H54 (cell line): Measurements from ENCODE around the gene MBLAC2.

Source experiments
- DNase-seq: peaks from one replicate; pipeline ENCODE4 v3.0.0; 2011; ENCODE audit warnings: low spot score, mixed read lengths; ENCODE audit not compliant: insufficient read length
- FAIRE-seq: peaks from 3 replicates; lab custom pipeline; 2011; peaks lifted over from hg19 to GRCh38; lab: Jason Lieb, UNC
- POLR2A ChIP-seq: IDR thresholded peaks from 2 replicates; pipeline ENCODE4 v1.6.1; 2011; ENCODE audit warnings: low read depth, mild to moderate bottlenecking, low read length

Gene MBLAC2

GRCh38 chr5:90477621-90478215, 3.1 kb upstream of the MBLAC2 start:
- FAIRE-seq (no peak), DNase-seq (no peak)
- TF ChIP-seq POLR2A: no peak

- TF ChIP-seq POLR2A: no peak
- DNase-seq (no peak), FAIRE-seq (no peak)
These were observed 2.5 kb upstream of the MBLAC2 start for GRCh38 chr5:90477073-90477472.

GRCh38 chr5:90476391-90476790, 1.8 kb upstream of the MBLAC2 start:
- no peak for TF ChIP-seq POLR2A
- FAIRE-seq (no peak), DNase-seq (no peak)

- DNase-seq (no peak), FAIRE-seq (no peak)
- no peak for TF ChIP-seq POLR2A
These were observed 937 bp upstream of the MBLAC2 start for GRCh38 chr5:90475436-90475980.

- DNase-seq: no peak
- FAIRE-seq: no peak
- TF ChIP-seq POLR2A: no peak
These were observed 956 bp downstream of the MBLAC2 start for GRCh38 chr5:90473396-90474234.

GRCh38 chr5:90472783-90473395, 1.7 kb downstream of the MBLAC2 start:
- DNase-seq: no peak
- FAIRE-seq: no peak
- TF ChIP-seq POLR2A: no peak

- no peak for TF ChIP-seq POLR2A
- DNase-seq: no peak
- FAIRE-seq: no peak
These were observed 13.3 kb downstream of the MBLAC2 start for GRCh38 chr5:90461288-90461687.

- no peak for TF ChIP-seq POLR2A
- DNase-seq: no peak
- no peak for FAIRE-seq
These were observed 27.6 kb downstream of the MBLAC2 start for GRCh38 chr5:90446961-90447360.

GRCh38 chr5:90440644-90441043, 33.9 kb downstream of the MBLAC2 start:
- TF ChIP-seq POLR2A: no peak
- FAIRE-seq (no peak), DNase-seq (no peak)

- FAIRE-seq: no peak
- DNase-seq: no peak
- TF ChIP-seq POLR2A: no peak
These were observed 36.5 kb downstream of the MBLAC2 start for GRCh38 chr5:90438100-90438499.

GRCh38 chr5:90437663-90438062, 36.9 kb downstream of the MBLAC2 start:
- DNase-seq (no peak), FAIRE-seq (no peak)
- no peak for TF ChIP-seq POLR2A

GRCh38 chr5:90434116-90434714, 40.4 kb downstream of the MBLAC2 start:
- DNase-seq (no peak), FAIRE-seq (peak; percentile 64)
- TF ChIP-seq POLR2A: no peak

GRCh38 chr5:90424245-90424644, 50.3 kb downstream of the MBLAC2 start:
- DNase-seq (no peak), FAIRE-seq (no peak)

GRCh38 chr5:90421136-90421535, 53.4 kb downstream of the MBLAC2 start:
- FAIRE-seq (peak; percentile 72), DNase-seq (no peak)
- no peak for TF ChIP-seq POLR2A

More at GRCh38 chr5:90424245-90424644, 50.3 kb downstream of the MBLAC2 start:
- TF ChIP-seq POLR2A: no peak
